ENCODE data around the gene SHLD1. TPM values are rescaled to one million over a fixed set of nuclear protein-coding genes. Genes with fewer than 3 reads are reported as not detected.

Gene SHLD1
- total RNA-seq, 1 experiment from 2014 or later = 6.7 TPM

- no CpG with 5 or more reads among the region's 6 CpGs for WGBS (ENCODE audit: extremely low coverage, insufficient read length, low lambda C conversion rate)
Observed at GRCh38 chr20:5731753-5732366, 18.3 kb upstream of the SHLD1 start.

More at GRCh38 chr20:5731753-5732366, 18.3 kb upstream of the SHLD1 start:
- H4K20me1 ChIP-seq (ENCODE audit: control insufficient read depth, insufficient read depth, insufficient read length) = no peaks in the 10 kb centered on the region
- H3K56ac ChIP-seq (ENCODE audit: insufficient read length, low read depth, low read length) = no peak overlapping the region
- no peaks in the 10 kb centered on the region for H3K79me2 ChIP-seq (ENCODE audit: insufficient read depth, low read length)
- Mint-ChIP-seq H3K4me1 (peaks cover 0 to 4% of the 10 kb centered on the region in 2 experiments; a peak in 1 of 4 replicates), H3K36me3 (ENCODE audit: insufficient read depth in 1 of 3, low read depth in 3 of 3) (0 out of 7 replicates have a peak, but pooled peaks cover 0 to 3% (median 0%) of the 10 kb centered on the region in 3 experiments), H3K27me3 (ENCODE audit: low read depth) (peaks cover 4% of the 10 kb centered on the region), H3K27ac (no peak overlapping the region), H3K4me3 (no peak overlapping the region), H3K9me3 (peaks cover 0 to 5% of the 10 kb centered on the region in 2 experiments; a peak in 2 of 5 replicates)
- H2AK5ac ChIP-seq (ENCODE audit: insufficient read length, low read length) = no peak overlapping the region
- no peak overlapping the region for H2BK5ac ChIP-seq (ENCODE audit: insufficient read length, low read length)
- H3T11ph ChIP-seq (ENCODE audit: low read length) = no peak overlapping the region
- H2BK15ac ChIP-seq (ENCODE audit: low read depth, low read length) = no peak overlapping the region
- no peak overlapping the region for H4K8ac ChIP-seq (replicated peaks; ENCODE audit: insufficient read length, low read depth, low read length)
- no peak overlapping the region for H3K14ac ChIP-seq (ENCODE audit: insufficient read depth, low read length)
- no peak overlapping the region for H2BK120ac ChIP-seq (ENCODE audit: low read depth, low read length, poor library complexity, severe bottlenecking)
- H3K18ac ChIP-seq (ENCODE audit: insufficient read length, low read depth, low read length) = no peak overlapping the region
- H3K4ac ChIP-seq (ENCODE audit: low read depth, low read length) = no peak overlapping the region
- H3K4me2 ChIP-seq (ENCODE audit: insufficient read depth, insufficient read length, low read length) = no peak overlapping the region
- no peaks in the 10 kb centered on the region for H3K9me3 ChIP-seq (ENCODE audit: control insufficient read depth, low read depth, low read length)
- no peak for DNase-seq
- H3K4me1 ChIP-seq (ENCODE audit: insufficient read depth, low read length) = no peaks in the 10 kb centered on the region
- TF ChIP-seq CTCF (conservative IDR thresholded peaks at IDR 0.05) = no peak
- H3K23me2 ChIP-seq (ENCODE audit: insufficient read length, low read depth, low read length, poor library complexity, severe bottlenecking) = no peaks in the 10 kb centered on the region
- no peak overlapping the region for H2BK12ac ChIP-seq (ENCODE audit: insufficient read length, low read depth, low read length)
- H4K5ac ChIP-seq (ENCODE audit: insufficient read length, low read depth, low read length) = no peak overlapping the region
- H3K27me3 ChIP-seq (ENCODE audit: insufficient read depth, low read length) = no peaks in the 10 kb centered on the region
- no peak overlapping the region for H4K91ac ChIP-seq (ENCODE audit: insufficient read length, low read depth, low read length)
- H3K9ac ChIP-seq (ENCODE audit: extremely low read depth, insufficient read length, low read length) = no peak overlapping the region
- H2AFZ ChIP-seq (ENCODE audit: low read length) = no peak overlapping the region
- H3K23ac ChIP-seq (ENCODE audit: insufficient read length, low read depth, low read length) = no peak overlapping the region
- H2BK20ac ChIP-seq (ENCODE audit: low read depth, low read length, poor library complexity, severe bottlenecking) = no peak overlapping the region
- no peak overlapping the region for H3K27ac ChIP-seq (ENCODE audit: insufficient read length, low read depth, low read length)
- no peaks in the 10 kb centered on the region for H3K79me1 ChIP-seq (ENCODE audit: insufficient read depth, low read depth, low read length, poor library complexity, severe bottlenecking)

Measured in H9 (cell line).